HEK293 (cell line): ENCODE measurements around the gene ADRB2.

Experiments
- CTCF ChIA-PET: fragments of 350-600 bp; formaldehyde crosslinking; extraction: SDS; loops from one replicate; lab custom pipeline; 2021; ENCODE audit warnings: antibody characterized with exemption; lab: Yijun Ruan, JAX
- POLR2A ChIA-PET: fragments of 300-600 bp; formaldehyde crosslinking; extraction: SDS; loops from one replicate; lab custom pipeline; 2020; ENCODE audit warnings: antibody characterized with exemption, inconsistent platforms; lab: Yijun Ruan, JAX
- H3K27ac ChIP-seq: fragments of 200-500 bp; sonication (Bioruptor generic); 2 replicates; pipeline ENCODE4 v1.5.1; 2014; ENCODE audit warnings: low read depth, low read length, control low read depth, inconsistent platforms; ENCODE audit errors: extremely low read depth
- H3K36me3 ChIP-seq, 2 experiments: fragments of 200-500 bp in 1 of 2; sonication (Bioruptor generic) in 1 of 2; 1 replicate in 1 of 2; 2 replicates in 1 of 2; pipeline ENCODE4 v1.5.1; 2014 to 2017; ENCODE audit warnings: inconsistent platforms in 2 of 2, low read length in 2 of 2; ENCODE audit not compliant: control insufficient read depth in 2 of 2, insufficient read depth in 1 of 2
- H3K4me1 ChIP-seq: fragments of 200-500 bp; sonication (Bioruptor generic); 2 replicates; pipeline ENCODE4 v1.5.1; 2014; ENCODE audit warnings: mild to moderate bottlenecking, low read length, inconsistent platforms; ENCODE audit not compliant: control insufficient read depth, insufficient read depth
- H3K4me3 ChIP-seq: 2 replicates; pipeline ENCODE4 v1.5.1; 2011; ENCODE audit warnings: low read depth, mild to moderate bottlenecking, control low read depth, low read length, moderate library complexity
- H3K9me3 ChIP-seq: fragments of 200-500 bp; sonication (Bioruptor generic); 2 replicates; pipeline ENCODE4 v1.5.1; 2014; ENCODE audit warnings: low read depth, low read length, inconsistent platforms; ENCODE audit not compliant: control insufficient read depth, insufficient read depth
- GLIS1 ChIP-seq: fragments of 450-650 bp; formaldehyde crosslinking; IDR thresholded peaks from 2 replicates; pipeline ENCODE4 v1.5.1; 2016; ENCODE audit warnings: missing biosample characterization, missing genetic modification characterization
- KLF7 ChIP-seq: fragments of 450-650 bp; formaldehyde crosslinking; IDR thresholded peaks from 2 replicates; pipeline ENCODE4 v1.5.1; 2016; ENCODE audit warnings: missing biosample characterization, missing genetic modification characterization, borderline replicate concordance
- ZNF223 ChIP-seq: fragments of 450-650 bp; formaldehyde crosslinking; IDR thresholded peaks from 2 replicates; pipeline ENCODE4 v1.5.1; 2016; ENCODE audit warnings: missing biosample characterization, missing genetic modification characterization
- ZNF24 ChIP-seq: fragments of 450-650 bp; formaldehyde crosslinking; IDR thresholded peaks from 2 replicates; pipeline ENCODE4 v1.5.1; 2016; ENCODE audit warnings: missing biosample characterization, missing genetic modification characterization
- ZNF324 ChIP-seq: fragments of 450-650 bp; formaldehyde crosslinking; IDR thresholded peaks from 2 replicates; pipeline ENCODE4 v1.5.1; 2016; ENCODE audit warnings: missing biosample characterization, missing genetic modification characterization
- ZNF501 ChIP-seq: fragments of 450-650 bp; formaldehyde crosslinking; IDR thresholded peaks from 2 replicates; pipeline ENCODE4 v1.5.1; 2016; ENCODE audit warnings: missing biosample characterization, missing genetic modification characterization
- ZNF514 ChIP-seq: fragments of 450-650 bp; formaldehyde crosslinking; IDR thresholded peaks from 2 replicates; pipeline ENCODE4 v1.5.1; 2016; ENCODE audit warnings: missing biosample characterization, missing genetic modification characterization
- ZNF529 ChIP-seq: fragments of 450-650 bp; formaldehyde crosslinking; IDR thresholded peaks from 2 replicates; pipeline ENCODE4 v1.5.1; 2017; ENCODE audit warnings: missing genetic modification characterization, missing biosample characterization; ENCODE audit not compliant: insufficient replicate concordance
- ZNF555 ChIP-seq: fragments of 450-650 bp; formaldehyde crosslinking; conservative IDR thresholded peaks from 2 replicates; pipeline ENCODE4 v1.5.1; 2017; ENCODE audit warnings: missing biosample characterization, mild to moderate bottlenecking, missing genetic modification characterization, inconsistent platforms
- ZNF558 ChIP-seq: fragments of 450-650 bp; formaldehyde crosslinking; IDR thresholded peaks from 2 replicates; pipeline ENCODE4 v1.5.1; 2016; ENCODE audit warnings: missing biosample characterization, missing genetic modification characterization
- ZNF621 ChIP-seq: fragments of 450-650 bp; formaldehyde crosslinking; IDR thresholded peaks from 2 replicates; pipeline ENCODE4 v1.5.1; 2017; ENCODE audit warnings: missing biosample characterization, missing genetic modification characterization
- ZNF623 ChIP-seq: fragments of 450-650 bp; formaldehyde crosslinking; IDR thresholded peaks from 2 replicates; pipeline ENCODE4 v1.5.1; 2016; ENCODE audit warnings: missing biosample characterization, missing genetic modification characterization
- ZNF660 ChIP-seq: fragments of 450-650 bp; IDR thresholded peaks from 2 replicates; pipeline ENCODE4 v1.5.1; 2018; ENCODE audit warnings: missing biosample characterization, mild to moderate bottlenecking, missing genetic modification characterization
- ZNF785 ChIP-seq: fragments of 450-650 bp; formaldehyde crosslinking; IDR thresholded peaks from 2 replicates; pipeline ENCODE4 v1.5.1; 2016; ENCODE audit warnings: missing biosample characterization, missing genetic modification characterization
- ZXDB ChIP-seq: fragments of 450-650 bp; formaldehyde crosslinking; IDR thresholded peaks from 2 replicates; pipeline ENCODE4 v1.5.1; 2016; ENCODE audit warnings: missing biosample characterization, missing genetic modification characterization
- TF ChIP-seq, protein P1 (sequence below): fragments of 450-650 bp; formaldehyde crosslinking; IDR thresholded peaks from 2 replicates; pipeline ENCODE4 v1.5.1; 2016; ENCODE audit warnings: missing biosample characterization, missing genetic modification characterization
- TF ChIP-seq, protein P2 (sequence below): fragments of 450-650 bp; formaldehyde crosslinking; IDR thresholded peaks from 2 replicates; pipeline ENCODE4 v1.5.1; 2016; ENCODE audit warnings: missing biosample characterization, missing genetic modification characterization

Gene ADRB2

DNA sequence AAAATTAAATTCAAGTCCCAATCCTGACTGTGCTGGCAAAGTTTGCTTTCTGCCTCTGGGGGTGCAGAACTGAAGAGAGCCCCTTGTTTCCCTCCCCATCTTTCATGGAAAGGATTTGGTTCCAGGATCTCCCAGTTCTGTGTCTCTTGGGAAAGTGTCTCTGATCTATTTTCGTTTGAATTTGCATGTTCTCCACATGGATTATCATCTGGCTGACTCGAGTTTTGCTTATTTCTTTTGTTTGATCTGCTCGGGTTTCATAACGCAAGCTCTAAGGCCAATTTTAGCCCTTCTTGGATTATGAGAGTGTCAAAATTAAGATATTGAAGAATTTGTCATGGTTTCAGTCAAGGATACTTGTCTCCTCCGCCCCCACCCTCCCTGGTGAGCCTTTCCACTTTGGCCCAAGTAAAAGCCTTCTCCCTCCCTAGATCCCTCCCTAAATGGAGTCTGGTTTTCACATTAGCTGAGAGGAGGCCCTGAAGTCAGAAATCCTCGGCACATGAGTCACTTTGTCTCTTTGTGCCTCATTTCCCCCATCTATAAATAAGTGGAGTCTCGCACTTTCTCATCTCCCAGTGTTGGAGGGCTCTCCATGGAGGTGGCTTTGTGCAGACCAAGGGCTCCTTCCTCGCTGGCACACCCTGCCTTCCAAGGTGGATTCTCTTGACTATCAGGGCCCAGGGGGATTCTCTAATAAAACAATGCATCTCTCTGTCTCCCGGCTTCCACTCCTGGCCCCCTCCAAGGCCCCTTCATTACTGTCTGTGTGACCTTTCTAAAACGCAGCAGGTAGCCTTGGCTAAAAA is 17.3 kb downstream of the ADRB2 start (continued):
- TF ChIP-seq, protein P1, sequence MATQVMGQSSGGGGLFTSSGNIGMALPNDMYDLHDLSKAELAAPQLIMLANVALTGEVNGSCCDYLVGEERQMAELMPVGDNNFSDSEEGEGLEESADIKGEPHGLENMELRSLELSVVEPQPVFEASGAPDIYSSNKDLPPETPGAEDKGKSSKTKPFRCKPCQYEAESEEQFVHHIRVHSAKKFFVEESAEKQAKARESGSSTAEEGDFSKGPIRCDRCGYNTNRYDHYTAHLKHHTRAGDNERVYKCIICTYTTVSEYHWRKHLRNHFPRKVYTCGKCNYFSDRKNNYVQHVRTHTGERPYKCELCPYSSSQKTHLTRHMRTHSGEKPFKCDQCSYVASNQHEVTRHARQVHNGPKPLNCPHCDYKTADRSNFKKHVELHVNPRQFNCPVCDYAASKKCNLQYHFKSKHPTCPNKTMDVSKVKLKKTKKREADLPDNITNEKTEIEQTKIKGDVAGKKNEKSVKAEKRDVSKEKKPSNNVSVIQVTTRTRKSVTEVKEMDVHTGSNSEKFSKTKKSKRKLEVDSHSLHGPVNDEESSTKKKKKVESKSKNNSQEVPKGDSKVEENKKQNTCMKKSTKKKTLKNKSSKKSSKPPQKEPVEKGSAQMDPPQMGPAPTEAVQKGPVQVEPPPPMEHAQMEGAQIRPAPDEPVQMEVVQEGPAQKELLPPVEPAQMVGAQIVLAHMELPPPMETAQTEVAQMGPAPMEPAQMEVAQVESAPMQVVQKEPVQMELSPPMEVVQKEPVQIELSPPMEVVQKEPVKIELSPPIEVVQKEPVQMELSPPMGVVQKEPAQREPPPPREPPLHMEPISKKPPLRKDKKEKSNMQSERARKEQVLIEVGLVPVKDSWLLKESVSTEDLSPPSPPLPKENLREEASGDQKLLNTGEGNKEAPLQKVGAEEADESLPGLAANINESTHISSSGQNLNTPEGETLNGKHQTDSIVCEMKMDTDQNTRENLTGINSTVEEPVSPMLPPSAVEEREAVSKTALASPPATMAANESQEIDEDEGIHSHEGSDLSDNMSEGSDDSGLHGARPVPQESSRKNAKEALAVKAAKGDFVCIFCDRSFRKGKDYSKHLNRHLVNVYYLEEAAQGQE (tag by site-specific recombination), result no peak
- TF ChIP-seq ZNF621 (tag by site-specific recombination), result no peak
- TF ChIP-seq, protein P2, sequence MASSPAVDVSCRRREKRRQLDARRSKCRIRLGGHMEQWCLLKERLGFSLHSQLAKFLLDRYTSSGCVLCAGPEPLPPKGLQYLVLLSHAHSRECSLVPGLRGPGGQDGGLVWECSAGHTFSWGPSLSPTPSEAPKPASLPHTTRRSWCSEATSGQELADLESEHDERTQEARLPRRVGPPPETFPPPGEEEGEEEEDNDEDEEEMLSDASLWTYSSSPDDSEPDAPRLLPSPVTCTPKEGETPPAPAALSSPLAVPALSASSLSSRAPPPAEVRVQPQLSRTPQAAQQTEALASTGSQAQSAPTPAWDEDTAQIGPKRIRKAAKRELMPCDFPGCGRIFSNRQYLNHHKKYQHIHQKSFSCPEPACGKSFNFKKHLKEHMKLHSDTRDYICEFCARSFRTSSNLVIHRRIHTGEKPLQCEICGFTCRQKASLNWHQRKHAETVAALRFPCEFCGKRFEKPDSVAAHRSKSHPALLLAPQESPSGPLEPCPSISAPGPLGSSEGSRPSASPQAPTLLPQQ (tag by site-specific recombination), result no peak
- TF ChIP-seq ZNF785 (tag by site-specific recombination), result no peak

GRCh38 chr5:148844433-148845280 is 18.2 kb downstream of the ADRB2 start:
- no peaks in the 10 kb centered on the region for H3K9me3 ChIP-seq
- no peak overlapping the region for H3K27ac ChIP-seq
- ChIA-PET POLR2A (interaction anchor here (0.7 kb wide), 1 partner anchor 18 kb away, joined by 3 read pairs; the partner anchor contains the start of gene ADRB2), CTCF (interaction anchor here (1.3 kb wide), 1 partner anchor 13 kb away, joined by 4 read pairs; no protein-coding TSS in a partner anchor)
- H3K36me3 ChIP-seq, result no peaks in the 10 kb centered on the region
- peaks cover 3% of the 10 kb centered on the region; the same call in 1 of the 2 replicates for H3K4me1 ChIP-seq
- TF ChIP-seq ZNF558 (tag by site-specific recombination), result no peak
- no peak overlapping the region for H3K4me3 ChIP-seq

GRCh38 chr5:148846930-148847329 is 20.5 kb downstream of the ADRB2 start:
- CTCF ChIA-PET, result interaction anchor here (1.4 to 1.9 kb wide), 2 partner anchors 26 to 111 kb away, joined by 4 read pairs; no protein-coding TSS in a partner anchor
- no peaks in the 10 kb centered on the region for H3K4me1 ChIP-seq
- POLR2A ChIA-PET, result no interaction called here
- TF ChIP-seq ZNF660 (tag by site-specific recombination) (no peak), ZNF529 (tag by site-specific recombination) (no peak), GLIS1 (tag by site-specific recombination) (no peak), ZNF324 (tag by site-specific recombination) (no peak), ZNF24 (tag by site-specific recombination) (no peak), ZNF223 (tag by site-specific recombination) (no peak), ZNF623 (no peak), ZNF514 (tag by site-specific recombination) (no peak), KLF7 (no peak), ZXDB (no peak), ZNF555 (tag by site-specific recombination) (no peak), ZNF501 (tag by site-specific recombination) (no peak)
- no peaks in the 10 kb centered on the region for H3K9me3 ChIP-seq
- H3K27ac ChIP-seq, result no peak overlapping the region
- H3K36me3 ChIP-seq, result no peaks in the 10 kb centered on the region
- no peak overlapping the region for H3K4me3 ChIP-seq
